Chondrocyte (in vitro differentiated cells): ENCODE measurements around the gene DLEC1. TPM values are rescaled to one million over a fixed set of nuclear protein-coding genes. Genes with fewer than 3 reads are reported as not detected.
"Not testable (repeated sequence)": the region's sequence is repeated elsewhere in the genome, so short reads cannot be mapped to it uniquely, and the experiment has no call there.

Experiments
- DNase-seq: peaks from one replicate; pipeline ENCODE4 v3.0.0; 2021; ENCODE audit warnings: mixed read lengths, low spot score
- H3K27ac Mint-ChIP-seq: one replicate; pipeline ENCODE4 v1.8.0; 2021; ENCODE audit warnings: mild to moderate bottlenecking, moderate library complexity, mixed read lengths; ENCODE audit not compliant: unreplicated experiment
- H3K27me3 Mint-ChIP-seq: 2 replicates; pipeline ENCODE4 v1.8.0; 2021; ENCODE audit warnings: low read depth, mixed read lengths
- H3K36me3 Mint-ChIP-seq: 2 replicates; pipeline ENCODE4 v1.8.0; 2021; ENCODE audit warnings: low read depth, mixed read lengths
- H3K4me1 Mint-ChIP-seq: 2 replicates; pipeline ENCODE4 v1.8.0; 2021; ENCODE audit warnings: low read depth, mild to moderate bottlenecking, mixed read lengths
- H3K4me3 Mint-ChIP-seq: one replicate; pipeline ENCODE4 v1.8.0; 2021; ENCODE audit warnings: mild to moderate bottlenecking, moderate library complexity, mixed read lengths; ENCODE audit not compliant: unreplicated experiment
- H3K9me3 Mint-ChIP-seq: 2 replicates; pipeline ENCODE4 v1.8.0; 2021; ENCODE audit warnings: low read depth, mixed read lengths
- CTCF ChIP-seq: fragments of 200-600 bp; sonication (generic); IDR thresholded peaks from 2 replicates; pipeline ENCODE4 v1.5.0; 2021; ENCODE audit warnings: antibody characterized with exemption, mild to moderate bottlenecking, moderate library complexity
- total RNA-seq: library from RNA; stranded (reverse); gene quantifications from 3 replicates; pipeline ENCODE4 v1.2.1, GENCODE V29; 2021

Gene DLEC1
- total RNA-seq, 1 donor from 2014 or later = 0.17 TPM

- no peak overlapping the region for H3K27ac Mint-ChIP-seq
- no peaks in the 10 kb centered on the region for H3K4me1 Mint-ChIP-seq
- TF ChIP-seq CTCF = no peak
- peaks cover 9% of the 10 kb centered on the region for H3K27me3 Mint-ChIP-seq
- H3K36me3 Mint-ChIP-seq = no peaks in the 10 kb centered on the region
- no peak overlapping the region for H3K4me3 Mint-ChIP-seq
- H3K9me3 Mint-ChIP-seq = no peaks in the 10 kb centered on the region
- no peak for DNase-seq
Measured at GRCh38 chr3:38054499-38055001, 15.5 kb downstream of the DLEC1 start.

- Mint-ChIP-seq H3K27ac (no peak overlapping the region), H3K4me3 (no peak overlapping the region), H3K4me1 (no peaks in the 10 kb centered on the region), H3K36me3 (no peaks in the 10 kb centered on the region), H3K9me3 (no peaks in the 10 kb centered on the region), H3K27me3 (peaks cover 22% of the 10 kb centered on the region)
- no peak for TF ChIP-seq CTCF
- no peak for DNase-seq
Measured at GRCh38 chr3:38059148-38059547, 20.1 kb downstream of the DLEC1 start.

GRCh38 chr3:38059591-38059990 lies 20.6 kb downstream of the DLEC1 start:
- Mint-ChIP-seq H3K36me3 (no peaks in the 10 kb centered on the region), H3K4me1 (no peaks in the 10 kb centered on the region), H3K27me3 (peaks cover 22% of the 10 kb centered on the region), H3K9me3 (no peaks in the 10 kb centered on the region), H3K27ac (no peak overlapping the region), H3K4me3 (no peak overlapping the region)
- TF ChIP-seq CTCF = no peak
- no peak for DNase-seq

GRCh38 chr3:38062809-38063208 lies 23.8 kb downstream of the DLEC1 start:
- no peak for DNase-seq
- H3K4me3 Mint-ChIP-seq = no peak overlapping the region
- no peak for TF ChIP-seq CTCF
- peaks cover 39% of the 10 kb centered on the region for H3K27me3 Mint-ChIP-seq
- no peaks in the 10 kb centered on the region for H3K9me3 Mint-ChIP-seq
- no peaks in the 10 kb centered on the region for H3K4me1 Mint-ChIP-seq
- H3K36me3 Mint-ChIP-seq = no peaks in the 10 kb centered on the region
- no peak overlapping the region for H3K27ac Mint-ChIP-seq

- H3K4me3 Mint-ChIP-seq, H3K36me3 Mint-ChIP-seq, H3K9me3 Mint-ChIP-seq, H3K27ac Mint-ChIP-seq, H3K4me1 Mint-ChIP-seq, DNase-seq: not testable (repeated sequence)
- H3K27me3 Mint-ChIP-seq = peaks cover 39% of the 10 kb centered on the region
Measured at GRCh38 chr3:38064453-38064852, 25.4 kb downstream of the DLEC1 start.

GRCh38 chr3:38067508-38068233 lies 28.7 kb downstream of the DLEC1 start:
- H3K4me1 Mint-ChIP-seq = no peaks in the 10 kb centered on the region
- no peak for DNase-seq
- H3K27ac Mint-ChIP-seq = no peak overlapping the region
- TF ChIP-seq CTCF = no peak
- no peak overlapping the region for H3K4me3 Mint-ChIP-seq
- peaks cover 22% of the 10 kb centered on the region for H3K27me3 Mint-ChIP-seq
- H3K9me3 Mint-ChIP-seq = no peaks in the 10 kb centered on the region
- H3K36me3 Mint-ChIP-seq = no peaks in the 10 kb centered on the region
